LHCN-M2 (cell line): ENCODE measurements around the gene CLCN5. TPM values are rescaled to one million over a fixed set of nuclear protein-coding genes. Genes with fewer than 3 reads are reported as not detected.

Experiments used
- DNase-seq: peaks from one replicate; pipeline ENCODE4 v3.0.0-alpha.2; 2012; ENCODE audit warnings: low read depth
- total RNA-seq: library from RNA; depleted of rRNA; stranded (reverse); fragments of >200 nt; gene quantifications from 2 replicates; pipeline ENCODE4 v1.2.3, GENCODE V29; 2014

The CLCN5 gene
- total RNA-seq, 1 experiment from 2014 or later: 7.8 TPM

- DNase-seq: no peak
Measured at GRCh38 chrX:50075630-50076339, 153.4 kb downstream of the CLCN5 start.

- DNase-seq: peak; percentile 18
Measured at GRCh38 chrX:50081282-50081889, 159.0 kb downstream of the CLCN5 start.

- no peak for DNase-seq
Measured at GRCh38 chrX:50082741-50083140, 160.3 kb downstream of the CLCN5 start.

GRCh38 chrX:50088645-50089044, 166.2 kb downstream of the CLCN5 start:
- DNase-seq: no peak

- DNase-seq: no peak
Measured at GRCh38 chrX:50093625-50094024, 171.2 kb downstream of the CLCN5 start.

- DNase-seq: no peak
Measured at GRCh38 chrX:50097071-50097470, 174.7 kb downstream of the CLCN5 start.

GRCh38 chrX:50098241-50098640, 175.8 kb downstream of the CLCN5 start:
- DNase-seq: no peak

GRCh38 chrX:50098749-50099148, 176.4 kb downstream of the CLCN5 start:
- DNase-seq: no peak

GRCh38 chrX:50099331-50099730, 176.9 kb downstream of the CLCN5 start:
- DNase-seq: no peak

- DNase-seq: no peak
Measured at GRCh38 chrX:50100188-50100587, 177.8 kb downstream of the CLCN5 start.

- no peak for DNase-seq
Measured at GRCh38 chrX:50103176-50103575, 180.8 kb downstream of the CLCN5 start.

- DNase-seq: no peak
Measured at GRCh38 chrX:50103866-50104566, 181.6 kb downstream of the CLCN5 start.

- no peak for DNase-seq
Measured at GRCh38 chrX:50106051-50106675, 183.8 kb downstream of the CLCN5 start.

GRCh38 chrX:50107470-50107869, 185.1 kb downstream of the CLCN5 start:
- DNase-seq: no peak

- DNase-seq: no peak
Measured at GRCh38 chrX:50108264-50108663, 185.9 kb downstream of the CLCN5 start.

- DNase-seq: no peak
Measured at GRCh38 chrX:50111742-50112141, 189.3 kb downstream of the CLCN5 start.

- no peak for DNase-seq
Measured at GRCh38 chrX:50114113-50114512, 191.7 kb downstream of the CLCN5 start.

- no peak for DNase-seq
Measured at GRCh38 chrX:50115973-50116372, 193.6 kb downstream of the CLCN5 start.

GRCh38 chrX:50117476-50117875, 195.1 kb downstream of the CLCN5 start:
- DNase-seq: no peak

- no peak for DNase-seq
Measured at GRCh38 chrX:50125480-50125879, 203.1 kb downstream of the CLCN5 start.

- DNase-seq: no peak
Measured at GRCh38 chrX:50147972-50148371, 225.6 kb downstream of the CLCN5 start.
